Keratinocyte (primary cell): Measurements from ENCODE around the gene RNASE7.

Experiments
- CTCF ChIP-seq, 3 experiments: IDR thresholded peaks in 1 of 3; conservative IDR thresholded peaks in 1 of 3; optimal IDR thresholded peaks in 1 of 3; 2 replicates in 2 of 3; 3 replicates in 1 of 3; pipeline versions ENCODE3 to v1.5.1; 2011; ENCODE audit warnings: low read length in 3 of 3, mild to moderate bottlenecking in 3 of 3, moderate library complexity in 2 of 3, control low read depth in 1 of 3, inconsistent platforms in 1 of 3; ENCODE audit not compliant: insufficient read depth in 2 of 3; ENCODE audit errors: extremely low read depth in 1 of 3
- EZH2 ChIP-seq: IDR thresholded peaks from one replicate; pipeline ENCODE4 v1.6.1; 2012; ENCODE audit warnings: inconsistent platforms, mild to moderate bottlenecking, low read length, moderate library complexity

GRCh38 chr14:21017528-21018245 is 24.5 kb upstream of the RNASE7 start:
- no peak for TF ChIP-seq CTCF (optimal IDR thresholded peaks at IDR 0.05 in 1 of 3, IDR thresholded peaks at IDR 0.05 in 1 of 3, conservative IDR thresholded peaks at IDR 0.05 in 1 of 3; ENCODE audit: extremely low read depth in 1 of 3, insufficient read depth in 2 of 3, low read length in 3 of 3)
- TF ChIP-seq EZH2, result no peak
